NOMO-1 (cell line): ENCODE results near the gene SFI1.
"Not testable (repeated sequence)": the region's sequence is repeated elsewhere in the genome, so short reads cannot be mapped to it uniquely, and the experiment has no call there.

Experiments
- DNase-seq, 2 experiments: peaks; one replicate each; lab custom pipeline; 2025; ENCODE audit not compliant: unreplicated experiment in 2 of 2; lab: John Stamatoyannopoulos, UW

SFI1 gene

DNA sequence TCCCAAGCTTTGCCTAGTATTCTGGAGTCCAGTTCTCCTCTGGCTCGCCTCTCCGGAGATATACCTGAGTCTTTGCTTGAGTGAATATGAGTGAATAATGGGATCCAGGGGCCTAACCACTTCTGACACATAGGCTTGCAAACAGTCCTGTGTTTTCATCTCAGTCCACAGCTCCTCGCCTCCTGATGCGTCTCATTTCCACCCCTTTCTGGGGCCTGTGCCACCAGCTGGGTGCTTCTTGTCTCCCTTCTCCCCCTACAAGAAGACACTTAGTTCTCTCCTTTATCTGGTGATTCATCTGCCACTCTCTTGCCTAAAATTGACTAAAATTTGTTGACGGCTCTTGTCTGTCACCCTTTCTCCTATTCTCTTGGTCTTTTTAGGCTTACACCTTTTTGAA, 44.6 kb downstream of the SFI1 start:
- DNase-seq, result no peak

- DNase-seq, result no peak
Measured at GRCh38 chr22:31544481-31545480, 48.4 kb downstream of the SFI1 start.

- no peak for DNase-seq
Measured at GRCh38 chr22:31550871-31551370, 54.6 kb downstream of the SFI1 start.

GRCh38 chr22:31556627-31557203, 60.4 kb downstream of the SFI1 start:
- DNase-seq, result peak in 1 of 2 experiments; percentile 8

- DNase-seq, result not testable (repeated sequence)
Measured at GRCh38 chr22:31558546-31558945, 62.2 kb downstream of the SFI1 start.

DNA sequence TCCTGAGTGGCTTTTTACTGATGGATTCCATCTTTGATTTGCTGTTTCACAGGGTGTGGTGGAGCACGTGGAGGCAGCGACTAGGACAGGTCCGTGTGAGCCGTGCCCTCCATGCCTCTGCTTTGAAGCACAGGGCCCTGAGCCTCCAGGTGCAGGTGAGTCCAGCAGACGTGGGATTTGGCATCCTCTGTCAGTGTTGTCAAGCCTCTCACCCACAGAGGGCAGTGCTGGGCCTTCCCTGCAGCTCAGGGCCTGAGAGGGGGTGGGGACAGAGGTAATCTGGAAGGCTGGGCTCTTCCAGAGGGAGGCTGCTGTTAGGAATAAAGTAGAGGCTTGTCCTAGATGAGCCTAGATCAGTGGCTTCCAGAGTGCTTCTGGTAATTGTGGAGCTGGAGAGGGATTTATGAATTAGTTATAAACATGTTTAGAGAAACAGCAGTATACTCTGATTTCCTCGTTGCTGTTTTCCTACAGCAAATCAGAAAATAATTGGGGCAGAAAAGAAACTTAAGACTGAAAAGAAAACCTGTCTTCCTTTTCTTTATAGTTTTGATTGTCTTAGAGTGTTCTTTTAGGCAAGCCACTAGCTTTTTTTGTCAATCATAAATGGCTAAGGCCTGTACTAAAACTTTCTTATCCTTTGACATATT, 65.0 kb downstream of the SFI1 start:
- peak; percentile 10 to 31 for DNase-seq

GRCh38 chr22:31561970-31562369, 65.6 kb downstream of the SFI1 start:
- DNase-seq, result no peak

DNA sequence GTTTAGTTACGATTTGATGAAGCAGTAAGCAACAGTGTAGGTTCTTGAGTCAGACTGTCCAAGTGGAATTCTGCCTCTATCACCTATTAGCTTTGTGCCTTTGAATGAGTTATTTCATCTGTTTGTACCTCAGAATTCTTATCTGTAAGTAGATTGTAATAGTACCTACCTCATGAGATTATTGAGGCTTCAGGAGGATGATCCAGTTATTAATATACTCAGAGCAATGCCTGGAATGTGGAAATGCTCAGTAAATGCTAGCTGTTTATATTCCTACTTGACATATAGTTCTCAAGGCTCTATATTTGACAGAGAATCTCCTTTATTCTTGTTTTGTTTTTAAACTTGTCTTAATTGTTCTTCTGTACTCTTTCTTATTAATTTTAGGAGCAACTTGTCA, 70.1 kb downstream of the SFI1 start:
- DNase-seq, result no peak

DNA sequence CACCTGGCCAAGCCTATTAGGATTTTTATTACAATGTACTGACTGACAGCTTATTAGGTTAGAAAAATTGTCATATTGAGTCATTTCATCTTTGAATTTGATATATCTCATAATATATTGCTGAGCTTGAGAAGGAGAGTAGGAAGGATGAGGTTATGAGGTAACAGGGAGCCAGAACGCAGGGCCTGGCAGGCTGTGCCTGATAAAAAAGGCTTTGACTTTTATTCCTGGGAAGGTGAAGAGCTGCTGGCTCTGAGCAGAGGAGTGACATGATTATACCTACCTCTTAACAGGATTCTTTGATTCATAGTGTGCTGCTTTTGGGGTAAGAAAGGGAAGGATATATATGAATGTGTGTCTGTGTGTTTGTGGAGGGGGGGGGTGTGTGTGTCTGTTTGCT, 70.9 kb downstream of the SFI1 start:
- DNase-seq, result no peak

- no peak for DNase-seq
Measured at GRCh38 chr22:31567702-31568101, 71.4 kb downstream of the SFI1 start.

DNA sequence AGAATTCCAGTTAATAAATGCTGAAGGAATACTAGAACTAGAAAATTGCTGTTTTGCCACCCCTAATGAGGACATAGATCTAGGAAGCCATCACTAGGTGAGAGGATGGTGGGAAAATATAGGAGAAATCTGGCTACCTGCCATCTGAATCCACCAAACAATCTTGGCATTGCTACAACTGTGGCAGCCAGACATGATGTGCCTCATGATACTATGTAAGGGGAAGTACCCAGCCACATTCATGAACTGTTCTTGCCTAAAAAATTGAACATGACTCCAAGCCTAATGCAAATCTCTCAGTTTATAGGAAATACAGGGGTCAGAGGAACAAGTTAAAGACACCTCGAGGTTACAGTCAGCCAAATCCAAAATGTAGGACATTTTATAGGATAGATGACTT, 72.8 kb downstream of the SFI1 start:
- no peak for DNase-seq

- DNase-seq, result no peak
Measured at GRCh38 chr22:31572939-31573338, 76.6 kb downstream of the SFI1 start.

DNA sequence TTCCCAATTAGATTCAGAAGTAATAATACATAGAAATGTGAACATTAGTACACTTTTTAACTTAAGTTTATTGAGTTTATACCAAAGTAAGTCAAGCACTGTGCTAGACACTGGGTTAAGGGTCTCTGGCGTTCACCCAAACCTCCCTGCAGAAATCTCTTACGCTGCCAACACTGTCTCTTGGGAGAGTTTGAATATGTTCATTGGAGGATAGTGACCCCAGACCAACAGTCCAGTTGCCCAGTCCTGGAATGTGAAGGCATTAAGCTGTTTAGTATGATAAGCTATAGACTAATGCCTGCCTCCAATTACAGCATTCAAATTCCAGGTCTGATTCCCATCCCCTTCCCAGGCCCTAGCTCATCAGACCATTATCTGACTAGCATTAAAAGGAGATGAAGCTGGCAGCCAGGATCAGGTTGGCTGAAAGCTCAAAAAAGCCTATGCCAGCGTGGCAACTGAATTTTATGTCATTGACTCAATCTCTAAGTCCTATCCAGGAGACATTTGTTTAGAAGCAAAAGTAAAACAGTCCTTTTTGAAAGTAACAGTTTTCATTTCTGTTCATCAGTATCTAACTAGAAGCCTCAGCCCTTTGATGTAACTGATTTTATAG, 77.8 kb downstream of the SFI1 start:
- DNase-seq, result no peak

DNA sequence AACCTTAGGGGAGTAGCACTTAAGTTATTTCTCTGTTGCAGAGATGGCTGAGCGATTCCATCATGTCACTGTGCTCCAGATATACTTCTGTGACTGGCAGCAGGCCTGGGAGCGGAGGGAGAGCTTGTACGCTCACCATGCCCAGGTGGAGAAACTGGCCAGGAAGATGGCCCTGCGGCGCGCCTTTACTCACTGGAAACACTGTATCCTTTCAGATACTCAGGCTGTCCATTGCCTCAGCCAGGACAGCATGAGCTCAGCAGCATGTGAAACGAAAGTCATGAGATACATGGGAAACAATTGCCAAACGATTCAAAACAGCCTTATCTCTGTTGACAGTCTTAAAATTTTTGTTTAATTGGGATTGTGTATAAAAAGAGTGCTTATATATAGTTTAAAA, 78.9 kb downstream of the SFI1 start:
- no peak for DNase-seq

- DNase-seq, result no peak
Measured at GRCh38 chr22:31577711-31578110, 81.4 kb downstream of the SFI1 start.

DNA sequence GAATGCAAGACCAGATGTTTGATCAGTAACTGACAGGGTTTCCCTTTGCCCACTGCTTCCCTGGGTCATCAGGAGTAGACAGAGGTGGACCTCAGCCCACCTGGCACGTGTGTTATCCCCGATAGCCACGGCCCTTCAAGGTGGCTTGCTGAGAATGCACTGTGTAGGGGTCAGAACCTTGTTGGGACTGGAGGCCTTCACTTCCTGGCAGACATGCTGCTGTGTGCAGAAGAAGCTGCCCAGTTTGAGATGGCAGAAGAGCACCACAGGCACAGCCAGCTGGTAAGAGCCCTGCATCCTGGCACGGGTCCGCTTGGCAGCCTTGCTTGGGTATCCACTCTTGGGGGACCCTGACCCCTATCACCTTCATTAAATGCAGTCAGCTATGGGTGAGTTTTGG, 81.8 kb downstream of the SFI1 start:
- DNase-seq, result no peak

DNA sequence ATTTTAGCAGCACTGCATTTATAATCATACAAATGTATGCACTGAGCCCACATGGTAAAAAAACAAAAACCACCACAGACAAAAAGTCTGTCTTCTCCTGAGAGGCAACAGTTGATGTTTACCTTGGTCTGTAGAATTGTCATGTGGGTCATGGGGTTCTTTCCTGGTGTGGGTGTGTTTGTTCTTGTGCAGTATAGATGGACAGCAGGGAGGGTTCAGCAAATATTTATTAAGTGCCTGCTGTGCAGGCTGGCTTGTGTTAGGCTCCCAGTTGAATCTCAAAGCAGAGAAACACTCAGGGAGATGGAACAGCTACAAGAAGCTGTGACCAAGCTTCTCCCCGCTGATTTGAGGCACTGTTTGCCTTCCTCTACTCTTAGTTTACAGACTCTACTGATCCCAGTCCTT, 83.5 kb downstream of the SFI1 start:
- no peak for DNase-seq

DNA sequence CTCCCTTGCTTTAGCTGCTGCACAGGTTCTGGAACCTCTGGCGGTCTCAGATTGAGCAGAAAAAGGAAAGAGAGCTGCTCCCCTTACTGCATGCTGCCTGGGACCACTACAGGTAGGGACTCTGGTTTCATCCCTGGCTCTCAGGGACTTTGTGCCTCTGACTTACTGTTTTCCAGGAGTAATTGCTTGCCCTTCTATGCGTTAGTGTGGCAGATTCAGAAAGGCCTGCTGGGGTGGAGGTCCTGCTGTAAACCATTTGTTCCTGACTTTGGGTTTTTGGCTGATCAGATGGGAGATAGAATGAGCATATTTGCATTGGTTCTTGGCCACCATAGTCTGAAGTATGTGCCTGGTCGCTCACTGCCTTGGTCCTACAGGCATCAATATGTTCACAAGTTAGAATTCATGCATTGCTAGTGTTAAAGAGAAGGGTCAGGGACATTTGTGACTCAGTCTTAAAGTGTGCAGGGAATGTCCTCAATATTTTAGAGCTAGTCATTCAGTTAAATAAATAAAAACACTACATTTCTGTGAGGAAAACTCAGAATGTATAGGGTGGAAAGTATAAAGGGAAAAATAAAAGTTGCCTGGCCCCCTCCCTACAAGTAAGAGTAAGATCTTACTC, 87.6 kb downstream of the SFI1 start:
- DNase-seq, result no peak

DNA sequence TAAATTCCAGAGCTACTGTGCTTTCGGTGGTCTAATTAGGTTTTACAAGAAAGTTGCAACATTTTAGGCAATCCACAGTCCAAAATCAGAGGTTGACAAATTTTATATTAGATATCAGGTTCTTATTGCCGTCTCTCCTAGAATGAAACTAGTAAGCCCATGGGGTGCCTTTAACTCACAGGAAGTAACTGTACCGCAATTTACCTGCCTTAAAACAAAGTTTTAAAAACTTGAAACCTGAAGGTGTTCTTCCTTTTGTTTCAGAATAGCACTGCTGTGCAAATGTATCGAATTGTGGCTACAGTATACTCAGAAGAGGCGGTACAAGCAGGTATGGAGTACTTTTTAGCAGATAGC, 88.4 kb downstream of the SFI1 start:
- no peak for DNase-seq

GRCh38 chr22:31585161-31585859, 89.0 kb downstream of the SFI1 start:
- DNase-seq, result no peak
